NB4 (cell line): ENCODE data around the gene PXN.

Experiments
- DNase-seq: peaks from one replicate; pipeline ENCODE4 v3.0.0; 2010; ENCODE audit warnings: low read depth
- H3K4me3 ChIP-seq: one replicate; pipeline ENCODE4 v1.5.1; 2011; ENCODE audit warnings: mild to moderate bottlenecking, low read depth, low read length, moderate library complexity
- CTCF ChIP-seq: IDR thresholded peaks from one replicate; pipeline ENCODE4 v1.5.1; 2012; ENCODE audit warnings: low read depth, low read length
- MYC ChIP-seq: IDR thresholded peaks from 2 replicates; pipeline ENCODE4 v1.6.1; 2011; ENCODE audit warnings: low read depth, low read length
- POLR2A ChIP-seq: IDR thresholded peaks from 2 replicates; pipeline ENCODE4 v1.6.1; 2011; ENCODE audit warnings: mild to moderate bottlenecking; ENCODE audit not compliant: insufficient read length; ENCODE audit errors: extremely low read depth
- TF ChIP-seq, protein P1 (sequence below): IDR thresholded peaks from 2 replicates; pipeline ENCODE4 v1.6.1; 2011; ENCODE audit warnings: low read depth, low read length

PXN gene

DNA sequence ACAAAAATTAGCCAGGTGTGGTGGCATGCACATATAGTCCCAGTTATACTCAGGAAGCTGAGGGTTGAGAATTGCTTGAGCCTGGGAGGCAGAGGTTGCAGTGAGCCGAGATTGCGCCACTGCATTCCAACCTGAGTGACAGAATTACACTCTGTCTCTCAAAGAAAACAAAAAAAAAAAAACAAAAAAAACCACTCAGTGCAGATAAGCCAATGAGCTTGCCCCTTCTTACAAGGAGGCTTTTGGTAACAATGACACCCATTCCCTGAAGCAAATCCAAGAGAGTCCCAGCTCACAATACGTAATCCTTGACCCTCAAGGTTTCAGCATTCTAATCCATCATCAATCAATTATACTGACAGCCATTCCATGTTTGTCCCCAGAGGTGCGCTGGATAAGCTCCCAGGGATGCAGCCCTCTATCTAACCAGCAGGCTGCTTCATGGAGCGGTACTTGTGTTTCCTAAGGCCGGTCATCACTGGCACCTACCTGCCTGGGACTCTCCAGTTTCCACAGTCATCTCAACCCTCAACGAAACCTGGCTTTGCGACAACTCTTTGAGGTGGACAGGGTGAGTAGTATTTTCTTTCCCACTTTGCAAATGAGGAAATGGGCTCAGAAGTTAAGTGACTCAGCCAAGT is 83.4 kb downstream of the PXN start:
- TF ChIP-seq MYC (no peak), CTCF (no peak), POLR2A (no peak)
- TF ChIP-seq, protein P1, sequence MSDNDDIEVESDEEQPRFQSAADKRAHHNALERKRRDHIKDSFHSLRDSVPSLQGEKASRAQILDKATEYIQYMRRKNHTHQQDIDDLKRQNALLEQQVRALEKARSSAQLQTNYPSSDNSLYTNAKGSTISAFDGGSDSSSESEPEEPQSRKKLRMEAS = no peak
- DNase-seq = no peak
- no peak overlapping the region for H3K4me3 ChIP-seq

GRCh38 chr12:120180975-120181374 is 84.6 kb downstream of the PXN start:
- no peak overlapping the region for H3K4me3 ChIP-seq
- no peak for TF ChIP-seq MYC
- TF ChIP-seq, protein P1 = no peak
- no peak for TF ChIP-seq CTCF
- TF ChIP-seq POLR2A = no peak
- no peak for DNase-seq

DNA sequence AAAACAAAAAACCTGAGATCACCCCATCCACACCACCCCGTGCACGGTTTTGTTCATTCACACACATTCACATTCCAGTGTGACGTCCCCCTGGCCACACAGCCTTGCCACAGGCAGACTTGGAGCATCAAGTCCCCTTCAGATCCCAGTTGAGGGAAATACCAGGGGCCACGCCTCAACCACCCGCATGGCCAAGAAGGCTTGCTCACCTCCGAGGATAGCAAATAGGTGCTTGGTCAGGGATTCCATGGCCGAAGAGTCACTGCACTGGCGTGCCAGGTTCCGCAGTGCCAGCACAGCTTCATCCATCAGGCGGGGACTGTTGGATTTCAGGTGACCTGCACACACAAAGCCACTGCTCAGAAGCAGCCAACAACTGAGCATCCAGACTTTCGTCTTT is 90.0 kb downstream of the PXN start:
- no peak for DNase-seq
- H3K4me3 ChIP-seq = no peak overlapping the region
- TF ChIP-seq CTCF (no peak), MYC (no peak), POLR2A (no peak)
- TF ChIP-seq, protein P1 = no peak

DNA sequence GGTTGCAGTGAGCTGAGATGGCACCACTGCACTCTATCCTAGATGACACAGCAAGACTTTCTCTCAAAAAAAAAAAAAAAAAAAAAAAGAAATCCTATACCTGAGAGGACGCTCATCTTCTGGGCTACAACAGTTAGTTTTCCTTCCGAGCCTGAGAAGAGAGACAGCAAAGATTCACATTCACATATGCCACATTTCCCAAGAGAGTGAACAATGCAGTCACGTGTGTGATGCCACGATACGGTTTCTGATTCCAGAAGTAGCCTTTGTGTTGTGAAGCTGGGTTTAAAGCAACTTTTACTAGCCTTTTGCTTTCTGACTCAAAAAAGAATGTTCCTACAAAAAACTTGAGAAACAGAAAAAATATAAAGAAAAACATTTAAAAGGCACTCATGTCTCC is 90.5 kb downstream of the PXN start:
- H3K4me3 ChIP-seq = no peak overlapping the region
- no peak for DNase-seq
- no peak for TF ChIP-seq CTCF
- TF ChIP-seq, protein P1 = no peak
- TF ChIP-seq MYC = no peak
- TF ChIP-seq POLR2A = no peak

GRCh38 chr12:120172053-120172452 is 93.5 kb downstream of the PXN start:
- TF ChIP-seq, protein P1 = no peak
- TF ChIP-seq CTCF = no peak
- TF ChIP-seq MYC = no peak
- TF ChIP-seq POLR2A = no peak

GRCh38 chr12:120170631-120171030 is 94.9 kb downstream of the PXN start:
- no peak for DNase-seq
- TF ChIP-seq POLR2A = no peak
- TF ChIP-seq, protein P1 = no peak
- TF ChIP-seq CTCF = no peak
- no peak for TF ChIP-seq MYC
- no peak overlapping the region for H3K4me3 ChIP-seq

More at GRCh38 chr12:120172053-120172452, 93.5 kb downstream of the PXN start:
- H3K4me3 ChIP-seq = no peak overlapping the region
- no peak for DNase-seq
